NCI-H1092 (cell line): ENCODE results near the gene APOA1.

Experiments
- DNase-seq: peaks from one replicate; lab custom pipeline; 2025; lab: John Stamatoyannopoulos, UW

Gene APOA1

GRCh38 chr11:116788534-116788933 lies 48.9 kb downstream of the APOA1 start:
- DNase-seq = no peak

GRCh38 chr11:116787786-116788486 lies 49.5 kb downstream of the APOA1 start, which contains the start of gene ZPR1:
Gene ZPR1, minus strand, starts transcription at chr11:116788023. Its CDS starts 33 bp downstream, at chr11:116787990.
- peak; percentile 75 for DNase-seq

GRCh38 chr11:116787436-116787785 lies 50.0 kb downstream of the APOA1 start:
- no peak for DNase-seq

GRCh38 chr11:116786966-116787365 lies 50.5 kb downstream of the APOA1 start:
- DNase-seq = no peak

GRCh38 chr11:116786326-116786725 lies 51.1 kb downstream of the APOA1 start:
- DNase-seq = no peak
